ENCODE results near the gene PARP3.
A peak's percentile ranks its signal among the peaks of the same experiment; 100 is the strongest.

Gene PARP3

DNA sequence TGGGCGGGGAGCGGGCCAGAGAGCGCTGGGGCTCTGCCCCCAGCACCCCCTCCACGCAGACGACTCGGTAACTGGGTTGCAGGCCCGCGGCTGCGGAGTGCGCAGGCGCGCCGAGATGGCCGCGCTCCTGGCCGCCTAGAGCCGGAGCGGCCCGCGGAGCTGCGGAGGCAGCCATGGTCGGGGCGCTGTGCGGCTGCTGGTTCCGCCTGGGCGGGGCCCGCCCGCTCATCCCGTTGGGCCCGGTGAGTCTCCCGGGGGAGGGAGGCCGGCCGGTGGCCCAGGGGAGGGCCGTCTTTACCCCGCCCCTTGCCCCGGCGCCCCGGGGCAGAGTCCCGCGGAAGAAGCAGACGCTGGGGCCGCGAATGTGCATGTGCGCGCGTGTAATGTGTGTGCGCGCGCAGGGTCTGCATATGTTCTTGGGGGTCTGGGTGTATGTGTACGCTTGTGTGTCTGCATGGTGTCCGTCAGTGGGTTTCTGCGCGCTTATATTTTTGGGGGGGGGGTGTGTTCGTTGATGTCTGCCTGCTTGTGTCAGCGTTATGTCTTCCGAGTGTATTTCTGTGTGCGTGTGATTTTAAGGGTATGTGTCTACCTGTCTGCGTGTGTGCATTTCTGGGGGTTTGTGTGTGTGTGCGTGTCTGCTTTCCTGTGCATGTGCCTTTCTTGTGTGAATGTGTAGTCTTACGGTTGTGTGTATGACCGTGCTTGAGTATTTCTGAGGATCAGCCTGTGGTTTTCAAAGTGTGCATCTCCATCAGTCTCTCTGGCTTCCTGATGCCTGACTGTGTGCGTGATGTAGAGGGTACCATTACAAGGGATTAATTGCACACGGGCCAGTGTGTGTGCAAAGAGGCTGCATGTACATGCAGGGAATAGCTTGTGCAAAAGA is 33.0 kb downstream of the PARP3 start, which contains the start of gene ABHD14A:
ABHD14A (plus strand) TSS at position 102 of the 889 bp plus-strand sequence; CDS start at position 174, 72 bp downstream.
- Histone ChIP-seq H3K4me3 (ENCODE audit: low read depth in 1 of 2, low read length in 2 of 2) (peak within 1 kb of the TSS; percentile 80 to 95), H3K9me3 (ENCODE audit: control insufficient read depth in 1 of 2, low read length in 2 of 2) (no peaks in the 10 kb centered on the region), H3K27me3 (ENCODE audit: control insufficient read depth in 1 of 2, insufficient read depth in 2 of 2, low read length in 2 of 2) (no peaks in the 10 kb centered on the region), H3K4me1 (ENCODE audit: control insufficient read depth in 1 of 2, insufficient read depth in 2 of 2, low read length in 2 of 2) (peaks cover 37 to 40% of the 10 kb centered on the region in 2 donors), H3K36me3 (ENCODE audit: control insufficient read depth in 1 of 2, insufficient read depth in 2 of 2, low read length in 2 of 2) (no peaks in the 10 kb centered on the region), H3K27ac (ENCODE audit: low read depth, low read length) (peak within 1 kb of the TSS; percentile 89), H3K9ac (ENCODE audit: low read depth in 1 of 2, low read length in 2 of 2) (peak within 1 kb of the TSS; percentile 70 to 97)

DNA sequence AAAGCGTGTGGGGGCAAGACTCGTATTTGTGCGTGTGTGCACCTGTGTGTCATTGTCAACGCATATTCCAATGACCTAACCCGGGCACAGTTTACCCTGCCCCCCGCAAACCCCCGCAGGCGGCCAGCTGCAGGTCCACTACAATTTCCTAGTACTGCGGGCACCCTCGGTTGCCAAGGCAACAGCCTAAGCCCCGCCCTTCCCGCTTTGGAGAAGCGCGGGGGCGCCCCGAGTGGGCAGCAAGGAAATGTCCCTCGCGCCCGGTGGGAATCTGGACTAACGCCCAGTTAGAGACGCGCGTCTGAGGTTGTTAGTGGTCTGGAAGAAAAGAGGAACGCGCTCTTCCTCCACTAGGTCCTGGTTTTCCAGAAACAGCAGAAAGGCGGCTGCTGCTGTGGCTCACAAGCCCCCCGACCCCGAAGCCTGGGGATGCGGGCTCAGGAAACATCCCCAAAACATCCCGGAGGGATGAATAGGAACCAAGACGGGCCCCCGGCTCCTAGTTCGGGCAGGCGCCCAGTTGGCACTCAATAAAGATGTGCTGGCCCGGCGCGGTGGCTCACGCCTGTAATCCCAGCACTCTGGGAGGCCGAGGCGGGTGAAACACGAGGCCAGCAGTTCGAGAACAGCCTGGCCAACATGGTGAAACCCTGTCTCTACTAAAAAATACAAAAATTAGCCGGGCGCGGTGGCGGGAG is 33.8 kb downstream of the PARP3 start:
- no peak overlapping the region for H3K27ac ChIP-seq (ENCODE audit: low read depth, low read length)
- H3K36me3 ChIP-seq (ENCODE audit: control insufficient read depth in 1 of 2, insufficient read depth in 2 of 2, low read length in 2 of 2), result no peaks in the 10 kb centered on the region
- peaks cover 38 to 39% of the 10 kb centered on the region in 2 donors for H3K4me1 ChIP-seq (ENCODE audit: control insufficient read depth in 1 of 2, insufficient read depth in 2 of 2, low read length in 2 of 2)
- H3K27me3 ChIP-seq (ENCODE audit: control insufficient read depth in 1 of 2, insufficient read depth in 2 of 2, low read length in 2 of 2), result no peaks in the 10 kb centered on the region
- no peaks in the 10 kb centered on the region for H3K9me3 ChIP-seq (ENCODE audit: control insufficient read depth in 1 of 2, low read length in 2 of 2)
- peak overlapping the region; percentile 70 to 85 for H3K9ac ChIP-seq (ENCODE audit: low read depth in 1 of 2, low read length in 2 of 2)
- H3K4me3 ChIP-seq (ENCODE audit: low read depth in 1 of 2, low read length in 2 of 2), result peak overlapping the region; percentile 80 to 95

DNA sequence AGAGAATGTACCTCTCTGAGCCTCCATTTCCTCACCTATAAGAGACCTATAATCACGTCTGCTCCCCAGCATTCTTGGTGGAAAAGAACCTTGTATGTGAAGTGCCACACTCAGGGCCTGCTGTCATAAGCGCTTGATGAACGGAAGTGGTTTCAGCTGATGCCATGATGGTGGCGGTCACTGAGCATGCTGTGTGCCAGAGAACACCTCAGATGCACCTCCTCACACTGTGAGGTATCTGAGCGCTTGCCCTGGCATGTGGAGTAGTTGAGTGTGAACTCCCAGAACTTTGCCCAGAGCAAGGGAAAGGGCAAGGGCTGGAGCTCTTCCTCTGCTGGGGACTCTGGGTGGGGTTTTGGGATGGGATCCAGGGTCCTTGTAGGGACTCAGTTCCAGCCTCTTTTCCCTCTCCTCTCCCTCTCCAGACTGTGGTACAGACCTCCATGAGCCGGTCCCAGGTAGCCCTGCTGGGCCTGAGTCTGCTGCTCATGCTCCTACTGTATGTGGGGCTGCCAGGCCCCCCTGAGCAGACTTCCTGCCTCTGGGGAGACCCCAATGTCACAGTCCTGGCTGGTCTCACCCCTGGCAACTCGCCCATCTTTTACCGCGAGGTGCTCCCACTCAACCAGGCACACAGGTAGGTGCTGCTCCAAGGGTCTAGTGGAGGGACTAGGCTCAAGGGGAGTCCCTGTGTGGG is 35.4 kb downstream of the PARP3 start:
- Histone ChIP-seq H3K4me1 (ENCODE audit: control insufficient read depth in 1 of 2, insufficient read depth in 2 of 2, low read length in 2 of 2) (peaks cover 43 to 46% of the 10 kb centered on the region in 2 donors), H3K4me3 (ENCODE audit: low read depth in 1 of 2, low read length in 2 of 2) (no peak overlapping the region), H3K27me3 (ENCODE audit: control insufficient read depth in 1 of 2, insufficient read depth in 2 of 2, low read length in 2 of 2) (no peaks in the 10 kb centered on the region), H3K9ac (ENCODE audit: low read depth in 1 of 2, low read length in 2 of 2) (no peak overlapping the region), H3K27ac (ENCODE audit: low read depth, low read length) (no peak overlapping the region), H3K9me3 (ENCODE audit: control insufficient read depth in 1 of 2, low read length in 2 of 2) (no peaks in the 10 kb centered on the region), H3K36me3 (ENCODE audit: control insufficient read depth in 1 of 2, insufficient read depth in 2 of 2, low read length in 2 of 2) (no peaks in the 10 kb centered on the region)

DNA sequence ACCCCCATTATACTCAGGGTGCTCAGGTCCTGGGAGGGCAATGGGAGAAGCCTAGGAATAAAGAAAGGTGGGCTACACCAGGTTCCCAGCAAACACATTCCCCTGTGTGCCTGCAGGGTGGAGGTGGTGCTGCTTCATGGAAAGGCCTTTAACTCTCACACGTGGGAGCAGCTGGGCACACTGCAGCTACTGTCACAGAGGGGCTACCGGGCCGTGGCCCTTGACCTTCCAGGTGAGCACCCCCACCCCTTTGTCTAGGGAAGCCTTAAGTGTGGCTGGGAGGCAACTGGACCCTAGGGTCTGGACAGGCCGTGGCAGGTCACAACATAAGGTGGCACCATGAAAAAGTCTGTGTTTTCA is 36.0 kb downstream of the PARP3 start:
- peaks cover 46% of the 10 kb centered on the region in 2 donors for H3K4me1 ChIP-seq (ENCODE audit: control insufficient read depth in 1 of 2, insufficient read depth in 2 of 2, low read length in 2 of 2)
- no peak overlapping the region for H3K9ac ChIP-seq (ENCODE audit: low read depth in 1 of 2, low read length in 2 of 2)
- H3K9me3 ChIP-seq (ENCODE audit: control insufficient read depth in 1 of 2, low read length in 2 of 2), result no peaks in the 10 kb centered on the region
- no peak overlapping the region for H3K4me3 ChIP-seq (ENCODE audit: low read depth in 1 of 2, low read length in 2 of 2)
- no peak overlapping the region for H3K27ac ChIP-seq (ENCODE audit: low read depth, low read length)
- no peaks in the 10 kb centered on the region for H3K36me3 ChIP-seq (ENCODE audit: control insufficient read depth in 1 of 2, insufficient read depth in 2 of 2, low read length in 2 of 2)
- H3K27me3 ChIP-seq (ENCODE audit: control insufficient read depth in 1 of 2, insufficient read depth in 2 of 2, low read length in 2 of 2), result no peaks in the 10 kb centered on the region

GRCh38 chr3:51980253-51980652 is 38.1 kb downstream of the PARP3 start:
- H3K4me1 ChIP-seq (ENCODE audit: control insufficient read depth in 1 of 2, insufficient read depth in 2 of 2, low read length in 2 of 2), result peaks cover 50 to 53% of the 10 kb centered on the region in 2 donors
- H3K9ac ChIP-seq (ENCODE audit: low read depth in 1 of 2, low read length in 2 of 2), result no peak overlapping the region
- no peak overlapping the region for H3K27ac ChIP-seq (ENCODE audit: low read depth, low read length)
- no peaks in the 10 kb centered on the region for H3K36me3 ChIP-seq (ENCODE audit: control insufficient read depth in 1 of 2, insufficient read depth in 2 of 2, low read length in 2 of 2)
- H3K4me3 ChIP-seq (ENCODE audit: low read depth in 1 of 2, low read length in 2 of 2), result no peak overlapping the region
- no peaks in the 10 kb centered on the region for H3K9me3 ChIP-seq (ENCODE audit: control insufficient read depth in 1 of 2, low read length in 2 of 2)
- H3K27me3 ChIP-seq (ENCODE audit: control insufficient read depth in 1 of 2, insufficient read depth in 2 of 2, low read length in 2 of 2), result no peaks in the 10 kb centered on the region

- H3K9me3 ChIP-seq (ENCODE audit: control insufficient read depth in 1 of 2, low read length in 2 of 2), result no peaks in the 10 kb centered on the region
- no peaks in the 10 kb centered on the region for H3K27me3 ChIP-seq (ENCODE audit: control insufficient read depth in 1 of 2, insufficient read depth in 2 of 2, low read length in 2 of 2)
- H3K4me1 ChIP-seq (ENCODE audit: control insufficient read depth in 1 of 2, insufficient read depth in 2 of 2, low read length in 2 of 2), result peaks cover 51 to 56% of the 10 kb centered on the region in 2 donors
- peak overlapping the region; percentile 68 to 76 for H3K9ac ChIP-seq (ENCODE audit: low read depth in 1 of 2, low read length in 2 of 2)
- peak overlapping the region; percentile 68 to 77 for H3K4me3 ChIP-seq (ENCODE audit: low read depth in 1 of 2, low read length in 2 of 2)
- no peaks in the 10 kb centered on the region for H3K36me3 ChIP-seq (ENCODE audit: control insufficient read depth in 1 of 2, insufficient read depth in 2 of 2, low read length in 2 of 2)
- peak overlapping the region; percentile 91 for H3K27ac ChIP-seq (ENCODE audit: low read depth, low read length)
Observed at GRCh38 chr3:51982352-51982837, 40.2 kb downstream of the PARP3 start.

GRCh38 chr3:51982838-51983577 is 40.8 kb downstream of the PARP3 start, which contains the start of gene ACY1:
ACY1 (plus strand) TSS chr3:51983535; CDS start chr3:51984065, 530 bp downstream.
- Histone ChIP-seq H3K27ac (ENCODE audit: low read depth, low read length) (peak within 1 kb of the TSS; percentile 91), H3K4me3 (ENCODE audit: low read depth in 1 of 2, low read length in 2 of 2) (peak within 1 kb of the TSS; percentile 68 to 77), H3K4me1 (ENCODE audit: control insufficient read depth in 1 of 2, insufficient read depth in 2 of 2, low read length in 2 of 2) (peaks cover 48 to 54% of the 10 kb centered on the region in 2 donors), H3K9ac (ENCODE audit: low read depth in 1 of 2, low read length in 2 of 2) (peak within 1 kb of the TSS; percentile 68 to 76), H3K9me3 (ENCODE audit: control insufficient read depth in 1 of 2, low read length in 2 of 2) (no peaks in the 10 kb centered on the region), H3K36me3 (ENCODE audit: control insufficient read depth in 1 of 2, insufficient read depth in 2 of 2, low read length in 2 of 2) (no peaks in the 10 kb centered on the region), H3K27me3 (ENCODE audit: control insufficient read depth in 1 of 2, insufficient read depth in 2 of 2, low read length in 2 of 2) (no peaks in the 10 kb centered on the region)

- peak overlapping the region; percentile 68 to 76 for H3K9ac ChIP-seq (ENCODE audit: low read depth in 1 of 2, low read length in 2 of 2)
Observed at GRCh38 chr3:51983578-51984268, 41.6 kb downstream of the PARP3 start.

DNA sequence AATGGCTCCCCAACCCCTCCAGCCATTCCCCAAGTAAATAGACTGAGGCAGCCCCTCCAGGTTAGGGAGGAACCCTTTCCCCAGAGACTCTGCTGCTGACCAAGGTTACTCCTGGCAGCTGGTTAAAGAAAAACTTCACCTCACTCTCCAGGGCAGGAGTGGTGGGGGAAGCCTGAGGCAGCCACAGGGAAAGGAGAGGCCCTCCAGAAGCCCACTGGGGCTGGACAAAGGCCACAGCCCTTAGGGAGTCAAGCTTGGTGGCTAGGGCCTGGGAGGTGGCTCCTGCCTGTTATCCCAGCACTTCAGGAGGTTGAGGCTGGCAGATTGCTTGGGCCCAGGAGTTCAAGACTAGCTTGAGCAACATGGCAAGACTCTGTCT is 42.1 kb downstream of the PARP3 start:
- H3K9me3 ChIP-seq (ENCODE audit: control insufficient read depth in 1 of 2, low read length in 2 of 2), result no peaks in the 10 kb centered on the region
- no peaks in the 10 kb centered on the region for H3K36me3 ChIP-seq (ENCODE audit: control insufficient read depth in 1 of 2, insufficient read depth in 2 of 2, low read length in 2 of 2)
- no peaks in the 10 kb centered on the region for H3K27me3 ChIP-seq (ENCODE audit: control insufficient read depth in 1 of 2, insufficient read depth in 2 of 2, low read length in 2 of 2)
- H3K27ac ChIP-seq (ENCODE audit: low read depth, low read length), result peak overlapping the region; percentile 91
- peaks cover 50 to 54% of the 10 kb centered on the region in 2 donors for H3K4me1 ChIP-seq (ENCODE audit: control insufficient read depth in 1 of 2, insufficient read depth in 2 of 2, low read length in 2 of 2)
- peak overlapping the region; percentile 68 to 77 for H3K4me3 ChIP-seq (ENCODE audit: low read depth in 1 of 2, low read length in 2 of 2)
- peak overlapping the region; percentile 68 to 76 for H3K9ac ChIP-seq (ENCODE audit: low read depth in 1 of 2, low read length in 2 of 2)

More at GRCh38 chr3:51983578-51984268, 41.6 kb downstream of the PARP3 start:
- H3K36me3 ChIP-seq (ENCODE audit: control insufficient read depth in 1 of 2, insufficient read depth in 2 of 2, low read length in 2 of 2), result no peaks in the 10 kb centered on the region
- peak overlapping the region; percentile 68 to 77 for H3K4me3 ChIP-seq (ENCODE audit: low read depth in 1 of 2, low read length in 2 of 2)
- no peaks in the 10 kb centered on the region for H3K27me3 ChIP-seq (ENCODE audit: control insufficient read depth in 1 of 2, insufficient read depth in 2 of 2, low read length in 2 of 2)
- H3K9me3 ChIP-seq (ENCODE audit: control insufficient read depth in 1 of 2, low read length in 2 of 2), result no peaks in the 10 kb centered on the region
- H3K4me1 ChIP-seq (ENCODE audit: control insufficient read depth in 1 of 2, insufficient read depth in 2 of 2, low read length in 2 of 2), result peaks cover 48 to 54% of the 10 kb centered on the region in 2 donors
- peak overlapping the region; percentile 91 for H3K27ac ChIP-seq (ENCODE audit: low read depth, low read length)

All from duodenal mucosa (tissue), 2 donors.